NCI-H187 (cell line): Measurements from ENCODE around the gene IL12RB2.
"Not testable (repeated sequence)": the region's sequence is repeated elsewhere in the genome, so short reads cannot be mapped to it uniquely, and the experiment has no call there.

Experiments used
- DNase-seq, 2 experiments: peaks; one replicate each; lab custom pipeline; 2025; lab: John Stamatoyannopoulos, UW

The IL12RB2 gene

DNA sequence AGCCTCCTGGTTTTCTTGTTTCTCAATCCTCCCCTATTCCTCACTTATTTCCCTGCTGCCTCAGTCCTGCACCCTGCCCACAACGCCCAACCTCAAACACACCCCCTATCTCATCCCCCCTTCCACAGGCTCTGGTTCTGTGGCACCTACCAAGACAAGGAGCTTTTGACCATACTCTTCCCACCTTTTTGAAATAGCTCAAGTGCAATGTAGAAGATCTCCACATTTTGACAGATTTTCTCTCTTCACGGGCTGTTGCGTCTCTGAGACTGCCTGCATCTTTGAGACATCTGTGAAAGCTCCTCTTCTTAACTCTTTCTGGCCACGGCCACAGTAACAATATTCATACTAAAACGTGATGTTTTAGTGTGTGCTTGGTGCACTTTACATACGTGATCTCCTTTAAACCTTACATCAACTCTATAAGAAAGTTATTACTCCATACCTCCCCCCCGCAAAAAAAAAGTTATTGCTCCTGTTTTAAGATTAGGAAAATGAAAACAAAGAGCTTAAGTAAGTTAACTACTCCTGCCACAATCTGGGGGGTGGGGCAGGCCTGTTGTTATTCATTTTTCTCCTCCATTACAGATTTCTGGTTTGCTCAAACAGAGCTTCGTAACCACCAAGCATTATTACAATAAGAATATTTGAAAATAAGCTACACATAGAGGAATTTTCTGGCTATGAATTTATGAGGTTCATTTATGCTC, 124.4 kb downstream of the IL12RB2 start:
- no peak for DNase-seq

- DNase-seq, result no peak
These were observed 125.1 kb downstream of the IL12RB2 start for GRCh38 chr1:67432745-67433144.

GRCh38 chr1:67433837-67434236, 126.2 kb downstream of the IL12RB2 start:
- no peak for DNase-seq

- DNase-seq, result no peak
These were observed 126.8 kb downstream of the IL12RB2 start for GRCh38 chr1:67434491-67434890.

DNA sequence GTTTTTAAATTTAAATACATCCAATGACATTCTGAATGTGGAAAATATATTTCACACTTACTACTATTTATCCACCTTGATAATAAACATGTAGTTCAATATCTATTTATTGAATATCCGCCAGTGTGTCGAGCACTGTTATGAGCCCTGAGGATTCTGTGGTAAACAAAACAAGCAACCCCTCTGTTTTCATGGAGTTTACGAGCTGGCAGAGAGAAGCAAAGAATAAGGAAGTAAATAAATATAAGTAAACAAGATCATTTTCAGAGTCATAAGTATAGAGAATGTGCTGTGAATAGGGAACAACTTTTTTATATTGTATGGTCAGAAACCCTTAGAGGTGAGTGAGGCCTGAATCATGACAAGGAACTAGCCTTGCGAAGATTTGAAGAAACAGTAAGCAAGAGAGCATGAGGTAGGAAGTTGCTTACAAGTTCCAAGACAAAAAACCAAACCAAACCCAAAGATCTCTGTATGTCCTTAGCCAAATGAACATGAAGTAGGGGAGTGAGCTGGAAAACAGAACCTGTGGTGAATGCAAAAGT, 128.9 kb downstream of the IL12RB2 start:
- no peak for DNase-seq

GRCh38 chr1:67437961-67438360, 130.3 kb downstream of the IL12RB2 start:
- no peak for DNase-seq

GRCh38 chr1:67439277-67440029, 131.8 kb downstream of the IL12RB2 start:
- no peak for DNase-seq

- no peak for DNase-seq
These were observed 132.7 kb downstream of the IL12RB2 start for GRCh38 chr1:67440339-67440738.

DNA sequence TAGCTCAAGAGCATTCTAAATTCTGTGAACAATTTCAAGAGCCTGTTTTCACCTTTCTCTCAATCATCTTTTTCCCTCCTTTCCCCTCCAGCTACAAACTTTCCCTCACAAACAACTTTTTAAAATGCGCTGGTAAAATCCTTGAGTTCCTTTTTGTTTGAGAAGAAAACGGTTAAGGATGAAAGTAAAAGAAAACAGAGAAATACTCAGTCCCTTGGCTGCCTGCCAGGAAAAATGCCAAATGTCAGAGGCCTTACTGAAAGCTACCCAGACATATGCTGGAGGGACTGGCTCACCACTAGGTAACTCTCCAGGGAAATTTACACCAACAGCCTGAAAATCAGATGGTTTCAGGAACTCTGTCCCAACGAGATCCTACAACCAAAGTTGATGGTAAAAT, 133.5 kb downstream of the IL12RB2 start:
- no peak for DNase-seq

DNA sequence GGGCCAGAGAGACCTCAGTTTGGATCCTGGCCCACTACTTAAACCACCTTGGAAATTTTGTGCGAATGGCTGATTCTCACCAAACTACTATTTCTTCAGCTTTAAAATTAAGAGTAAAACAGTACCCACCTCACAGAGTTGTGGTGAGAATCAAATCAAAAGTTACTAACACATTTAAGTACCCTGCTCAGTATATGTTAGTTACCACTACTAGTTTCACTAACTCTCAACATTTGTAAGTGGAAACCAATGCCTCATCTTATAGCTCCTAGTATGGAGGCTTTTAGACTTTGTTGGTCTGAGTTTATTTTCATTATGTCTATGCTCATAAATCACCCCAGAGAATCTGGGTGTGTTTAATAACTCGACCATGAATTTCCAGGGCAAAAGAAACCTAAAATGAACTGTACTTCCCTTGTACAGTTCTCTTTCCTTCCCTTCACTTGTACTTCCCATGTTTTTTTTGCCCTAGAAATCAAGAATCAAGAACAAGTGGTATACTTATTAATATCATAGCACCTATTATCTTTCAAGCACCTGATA, 134.1 kb downstream of the IL12RB2 start:
- no peak for DNase-seq

DNA sequence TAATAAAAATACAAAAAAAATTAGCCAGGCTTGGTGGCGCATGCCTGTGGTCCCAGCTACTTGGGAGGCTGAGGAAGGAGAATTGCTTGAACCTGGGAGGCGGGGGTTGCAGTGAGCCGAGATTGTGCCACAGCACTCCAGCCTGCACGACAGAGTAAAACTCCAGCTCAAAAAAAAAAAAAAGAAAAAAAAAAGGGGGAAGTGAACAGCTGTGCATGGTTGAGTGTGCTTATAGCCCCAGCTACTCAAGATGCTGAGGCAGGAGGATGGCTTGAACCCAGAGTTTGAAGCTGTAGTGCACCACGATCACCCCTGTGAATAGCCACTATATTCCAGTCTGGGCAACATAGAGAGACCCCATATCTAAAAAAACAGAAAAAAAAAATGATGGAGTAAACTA, 138.3 kb downstream of the IL12RB2 start:
- DNase-seq, result not testable (repeated sequence)
